Measurements from ENCODE around the gene CDH16. TPM values are rescaled to one million over a fixed set of nuclear protein-coding genes. Genes with fewer than 3 reads are reported as not detected.

CDH16 gene
- total and polyA plus RNA-seq, 2 of the 13 experiments (the other 11 are each of a cell fraction or from before 2014, with no cell fraction given) = 2.7 to 3.9 TPM

GRCh38 chr16:66961065-66961744 is 42.5 kb upstream of the CDH16 start, which contains the start of gene CES3 (continued):
- TF ChIP-seq HNF1B (CRISPR knock-in tag; IDR thresholded peaks at IDR 0.05) (peak; percentile 76), SIX4 (CRISPR knock-in tag; IDR thresholded peaks at IDR 0.05) (no peak), ARNT (IDR thresholded peaks at IDR 0.05) (no peak), FOXO1 (CRISPR knock-in tag; IDR thresholded peaks at IDR 0.05) (no peak), MYPOP (CRISPR knock-in tag; IDR thresholded peaks at IDR 0.05) (0 out of 2 replicates have a peak, but pooled peaks have one; percentile 40), ZNF792 (CRISPR knock-in tag; IDR thresholded peaks at IDR 0.05) (0 out of 2 replicates have a peak, but pooled peaks have one; percentile 45), ZNF629 (CRISPR knock-in tag; conservative IDR thresholded peaks at IDR 0.05) (peak; percentile 20; the same call in 1 of the 2 replicates), ZNF383 (CRISPR knock-in tag; IDR thresholded peaks at IDR 0.05; ENCODE audit: borderline replicate concordance) (no peak), BORCS8-MEF2B (CRISPR knock-in tag; IDR thresholded peaks at IDR 0.05) (no peak), ZNF720 (CRISPR knock-in tag; IDR thresholded peaks at IDR 0.05) (no peak), HOMEZ (CRISPR knock-in tag; IDR thresholded peaks at IDR 0.05; ENCODE audit: low read depth) (peak; percentile 69; the same call in 1 of the 2 replicates), NR0B2 (CRISPR knock-in tag; IDR thresholded peaks at IDR 0.05) (no peak), ZNF101 (CRISPR knock-in tag; IDR thresholded peaks at IDR 0.05; ENCODE audit: borderline replicate concordance, low read depth) (no peak), JUNB (CRISPR knock-in tag; IDR thresholded peaks at IDR 0.05; ENCODE audit: borderline replicate concordance) (no peak), ZBTB20 (CRISPR knock-in tag; IDR thresholded peaks at IDR 0.05; ENCODE audit: borderline replicate concordance, low read depth) (no peak), BRCA1 (CRISPR knock-in tag; IDR thresholded peaks at IDR 0.05) (0 out of 2 replicates have a peak, but pooled peaks have one; percentile 41), THAP7 (CRISPR knock-in tag; IDR thresholded peaks at IDR 0.05) (no peak), TFAP4 (IDR thresholded peaks at IDR 0.05; ENCODE audit: borderline replicate concordance, low read depth) (peak; percentile 9; the same call in 1 of the 2 replicates), TFDP2 (CRISPR knock-in tag; IDR thresholded peaks at IDR 0.05) (no peak), CTCF (CRISPR knock-in tag; IDR thresholded peaks at IDR 0.05) (peak; percentile 98)

Data from HepG2 (cell line).